ENCODE results near the gene STX18. TPM values are rescaled to one million over a fixed set of nuclear protein-coding genes. Genes with fewer than 3 reads are reported as not detected.
"Not testable (repeated sequence)": the region's sequence is repeated elsewhere in the genome, so short reads cannot be mapped to it uniquely, and the experiment has no call there.

The STX18 gene
- total and polyA plus RNA-seq, 10 of the 15 experiments (the other 5 are each of a cell fraction or from before 2014, with no cell fraction given) = 8.2 to 46.6 (median 31.1) TPM

GRCh38 chr4:4422856-4423499 lies 118.9 kb downstream of the STX18 start:
- DNase-seq (ENCODE audit: low read depth, low spot score) (no peak), ATAC-seq (no peak), FAIRE-seq (no peak)
- no peaks in the 10 kb centered on the region for H3K79me2 ChIP-seq (ENCODE audit: control insufficient read depth, insufficient read depth, low read length)
- no peak overlapping the region for H3K27ac ChIP-seq (ENCODE audit: control insufficient read depth, insufficient read depth)
- no TSS peak for BruUV-seq (replicated peaks)
- ChIA-PET SMC1A (ENCODE audit: uncharacterized antibody, unreplicated experiment) (no interaction called here), RAD21 (ENCODE audit: unreplicated experiment) (no interaction called here), POLR2A (no interaction called here), CTCF (no interaction called here)
- H2AFZ ChIP-seq (ENCODE audit: control insufficient read depth, low read depth, low read length) = no peak overlapping the region
- TF ChIP-seq IRF4 (IDR thresholded peaks at IDR 0.05; ENCODE audit: low read depth, low read length) (no peak), HDGF (IDR thresholded peaks at IDR 0.05) (no peak), RFX5 (IDR thresholded peaks at IDR 0.05; ENCODE audit: low read depth, low read length) (no peak), SIN3A (IDR thresholded peaks at IDR 0.05; ENCODE audit: low read depth, low read length) (no peak), TBL1XR1 (IDR thresholded peaks at IDR 0.05; ENCODE audit: low read depth, low read length) (no peak), PBX3 (IDR thresholded peaks at IDR 0.05; ENCODE audit: insufficient replicate concordance, low read depth, low read length) (no peak)
- no peaks in the 10 kb centered on the region for H4K20me1 ChIP-seq (ENCODE audit: control insufficient read depth, insufficient read depth)
- no peaks in the 10 kb centered on the region for H3K27me3 ChIP-seq (replicated peaks in 1 of 2; ENCODE audit: control insufficient read depth in 2 of 2, insufficient read depth in 2 of 2, low read length in 1 of 2)
- 92% methylated on average over 12 of the region's 12 CpGs for WGBS (ENCODE audit: insufficient coverage, insufficient replicate concordance, low lambda C conversion rate, missing lambda C conversion rate)
- no peaks in the 10 kb centered on the region for H3K9me3 ChIP-seq (replicated peaks; ENCODE audit: control insufficient read depth, insufficient read depth, low read length)
- no peak overlapping the region for H3K9ac ChIP-seq (ENCODE audit: control insufficient read depth, insufficient read depth, low read length)
- H3K4me2 ChIP-seq (ENCODE audit: control insufficient read depth, insufficient read depth) = no peak overlapping the region
- no peaks in the 10 kb centered on the region for H3K4me1 ChIP-seq (ENCODE audit: control insufficient read depth, insufficient read depth, low read length)
- peaks cover 8 to 18% of the 10 kb centered on the region in 2 experiments; a peak in 3 of 4 replicates for H3K36me3 ChIP-seq (ENCODE audit: control insufficient read depth in 2 of 2, insufficient read depth in 2 of 2, low read length in 1 of 2)
- in situ Hi-C loops (cut with MboI) (no loop called here), intact Hi-C loops (cut with micrococcal nuclease; ENCODE audit: unreplicated experiment) (no loop called here)
- H3K4me3 ChIP-seq = no peak overlapping the region

GRCh38 chr4:4422117-4422516 lies 119.7 kb downstream of the STX18 start:
- H3K9me3 ChIP-seq (replicated peaks; ENCODE audit: control insufficient read depth, insufficient read depth, low read length); ATAC-seq; H3K4me3 ChIP-seq; in situ Hi-C loops (cut with MboI); intact Hi-C loops (cut with micrococcal nuclease; ENCODE audit: unreplicated experiment); H3K79me2 ChIP-seq (ENCODE audit: control insufficient read depth, insufficient read depth, low read length); POLR2A ChIA-PET; H3K27ac ChIP-seq (ENCODE audit: control insufficient read depth, insufficient read depth); RAD21 ChIA-PET (ENCODE audit: unreplicated experiment); H3K4me2 ChIP-seq (ENCODE audit: control insufficient read depth, insufficient read depth); H3K27me3 ChIP-seq (replicated peaks in 1 of 2; ENCODE audit: control insufficient read depth in 2 of 2, insufficient read depth in 2 of 2, low read length in 1 of 2); BruUV-seq (replicated peaks); H3K4me1 ChIP-seq (ENCODE audit: control insufficient read depth, insufficient read depth, low read length); H3K9ac ChIP-seq (ENCODE audit: control insufficient read depth, insufficient read depth, low read length); H4K20me1 ChIP-seq (ENCODE audit: control insufficient read depth, insufficient read depth); H2AFZ ChIP-seq (ENCODE audit: control insufficient read depth, low read depth, low read length); FAIRE-seq; DNase-seq (ENCODE audit: low read depth, low spot score); SMC1A ChIA-PET (ENCODE audit: uncharacterized antibody, unreplicated experiment): not testable (repeated sequence)
- H3K36me3 ChIP-seq (ENCODE audit: control insufficient read depth in 2 of 2, insufficient read depth in 2 of 2, low read length in 1 of 2) = peaks cover 8 to 18% of the 10 kb centered on the region in 2 experiments; a peak in 3 of 4 replicates
- 99% methylated on average over 7 of the region's 7 CpGs for WGBS (ENCODE audit: insufficient coverage, insufficient replicate concordance, low lambda C conversion rate, missing lambda C conversion rate)
- CTCF ChIA-PET = interaction anchor here (0.9 kb wide), 1 partner anchor 140 kb away, joined by 3 read pairs; no protein-coding TSS in a partner anchor
